IPS-18c (cell line): ENCODE results near the gene FBXW4.

Experiments used
- H3K4me3 ChIP-seq: 2 replicates; pipeline ENCODE4 v1.7.0; 2013; ENCODE audit warnings: low read depth, mild to moderate bottlenecking, low read length, moderate library complexity; ENCODE audit not compliant: insufficient read depth
- H3K9me3 ChIP-seq: one replicate; pipeline ENCODE4 v1.6.1; 2013; ENCODE audit warnings: mild to moderate bottlenecking, low read length, moderate library complexity; ENCODE audit not compliant: control insufficient read depth, insufficient read depth

The FBXW4 gene, protein sequence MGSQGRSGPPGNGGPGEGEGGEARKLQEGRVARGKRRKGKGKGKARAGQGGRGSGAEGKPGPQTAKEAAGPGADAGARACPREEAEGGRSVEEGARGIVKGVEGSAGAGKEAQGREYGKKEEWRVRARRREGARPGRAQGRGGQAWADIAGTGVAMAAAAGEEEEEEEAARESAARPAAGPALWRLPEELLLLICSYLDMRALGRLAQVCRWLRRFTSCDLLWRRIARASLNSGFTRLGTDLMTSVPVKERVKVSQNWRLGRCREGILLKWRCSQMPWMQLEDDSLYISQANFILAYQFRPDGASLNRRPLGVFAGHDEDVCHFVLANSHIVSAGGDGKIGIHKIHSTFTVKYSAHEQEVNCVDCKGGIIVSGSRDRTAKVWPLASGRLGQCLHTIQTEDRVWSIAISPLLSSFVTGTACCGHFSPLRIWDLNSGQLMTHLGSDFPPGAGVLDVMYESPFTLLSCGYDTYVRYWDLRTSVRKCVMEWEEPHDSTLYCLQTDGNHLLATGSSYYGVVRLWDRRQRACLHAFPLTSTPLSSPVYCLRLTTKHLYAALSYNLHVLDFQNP

DNA sequence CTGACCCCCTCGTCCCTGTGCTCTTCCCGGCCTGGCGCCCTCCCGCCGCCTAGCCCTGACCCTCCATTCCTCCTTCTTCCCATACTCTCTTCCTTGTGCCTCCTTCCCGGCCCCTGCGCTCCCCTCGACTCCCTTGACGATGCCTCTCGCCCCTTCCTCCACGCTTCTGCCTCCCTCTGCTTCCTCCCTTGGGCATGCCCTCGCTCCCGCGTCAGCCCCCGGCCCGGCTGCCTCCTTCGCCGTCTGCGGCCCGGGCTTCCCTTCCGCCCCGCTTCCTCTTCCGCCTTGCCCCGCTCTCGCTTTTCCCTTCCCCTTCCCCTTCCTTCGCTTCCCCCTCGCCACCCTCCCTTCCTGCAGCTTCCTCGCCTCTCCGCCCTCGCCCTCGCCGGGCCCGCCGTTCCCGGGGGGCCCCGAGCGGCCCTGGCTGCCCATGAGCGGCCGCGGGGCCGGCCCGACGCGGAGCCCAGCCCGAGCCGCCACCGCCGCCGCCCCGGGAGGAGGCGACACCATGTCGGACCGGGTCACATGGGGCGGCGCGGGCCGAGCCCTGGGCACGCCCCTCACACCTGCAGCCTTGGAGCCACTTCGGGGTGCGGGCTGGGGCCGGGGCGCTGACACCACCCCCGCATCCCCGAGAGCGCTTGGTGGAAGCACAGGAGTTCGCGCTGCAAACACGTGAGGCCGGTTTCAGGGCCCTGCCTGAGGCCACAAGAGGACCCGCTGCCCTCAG, at the start of gene FBXW4:
FBXW4 (minus strand) TSS at position 497 of the 730 bp plus-strand sequence; CDS start at position 432, 65 bp downstream.
- H3K4me3 ChIP-seq = peak within 1 kb of the TSS; percentile 86

DNA sequence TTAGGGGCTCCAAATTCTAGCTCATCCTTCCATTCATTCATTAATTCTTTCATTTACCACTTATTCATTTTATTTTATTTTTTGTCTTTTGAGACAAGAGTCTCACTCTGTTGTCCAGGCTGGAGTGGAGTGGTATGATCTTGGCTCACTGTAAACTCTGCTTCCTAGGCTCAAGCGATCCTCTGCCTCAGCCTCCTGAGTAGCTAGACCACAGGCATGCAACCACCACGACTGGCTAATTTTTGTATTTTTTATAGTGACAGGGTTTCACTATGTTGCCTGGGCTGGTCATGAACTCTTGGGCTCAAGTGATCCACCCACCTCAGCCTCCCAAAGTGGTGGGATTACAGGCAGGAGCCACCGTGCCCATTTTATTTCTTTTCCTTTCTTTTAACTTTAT, 49.3 kb upstream of the FBXW4 start:
- H3K4me3 ChIP-seq = no peak overlapping the region
- H3K9me3 ChIP-seq = no peaks in the 10 kb centered on the region

More for the DNA sequence above, at the start of gene FBXW4:
- no peaks in the 10 kb centered on the region for H3K9me3 ChIP-seq

DNA sequence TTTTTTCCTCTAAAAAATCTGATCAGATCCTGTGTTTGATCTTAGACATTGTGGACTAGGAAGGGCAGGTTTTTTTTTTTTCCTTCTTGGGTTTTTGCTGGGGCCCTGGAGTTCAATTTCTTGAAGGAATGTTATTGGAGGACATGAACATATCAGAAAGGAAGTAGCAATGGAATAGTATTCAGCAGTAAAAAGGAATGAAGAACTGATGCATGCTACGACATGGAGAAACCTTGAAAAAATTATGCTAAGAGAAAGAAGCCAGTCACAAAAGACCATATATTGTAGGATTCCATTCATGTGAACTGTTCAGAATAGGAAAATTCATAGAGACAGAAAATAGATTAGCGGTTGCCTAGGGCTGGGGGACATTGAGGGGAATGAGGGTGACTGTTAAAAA, 47.0 kb upstream of the FBXW4 start:
- no peak overlapping the region for H3K4me3 ChIP-seq
- H3K9me3 ChIP-seq = no peaks in the 10 kb centered on the region

GRCh38 chr10:101736666-101737065, 41.7 kb upstream of the FBXW4 start:
- no peak overlapping the region for H3K4me3 ChIP-seq
- H3K9me3 ChIP-seq = no peaks in the 10 kb centered on the region

DNA sequence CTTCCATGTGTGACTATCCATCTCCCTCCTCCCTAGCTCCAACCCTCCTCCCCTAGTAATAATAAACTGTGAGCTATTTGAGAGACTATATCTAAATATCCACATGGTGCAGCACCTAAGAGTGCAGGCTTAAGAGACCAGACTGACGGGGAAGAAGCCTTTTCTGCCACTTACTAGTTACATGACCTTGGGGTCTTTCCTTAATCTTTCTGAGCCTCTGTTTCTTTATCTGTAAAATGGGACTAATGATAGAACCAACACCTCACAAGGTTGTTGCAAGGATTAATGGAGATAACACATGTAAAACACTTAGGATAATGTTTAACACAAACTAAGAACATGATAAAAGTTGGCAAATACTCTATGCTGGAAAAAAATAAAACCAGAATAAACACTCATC, 37.1 kb upstream of the FBXW4 start:
- H3K4me3 ChIP-seq = no peak overlapping the region
- H3K9me3 ChIP-seq = no peaks in the 10 kb centered on the region

- H3K9me3 ChIP-seq = no peaks in the 10 kb centered on the region
- no peak overlapping the region for H3K4me3 ChIP-seq
These were observed 31.1 kb upstream of the FBXW4 start for GRCh38 chr10:101726115-101726387.

DNA sequence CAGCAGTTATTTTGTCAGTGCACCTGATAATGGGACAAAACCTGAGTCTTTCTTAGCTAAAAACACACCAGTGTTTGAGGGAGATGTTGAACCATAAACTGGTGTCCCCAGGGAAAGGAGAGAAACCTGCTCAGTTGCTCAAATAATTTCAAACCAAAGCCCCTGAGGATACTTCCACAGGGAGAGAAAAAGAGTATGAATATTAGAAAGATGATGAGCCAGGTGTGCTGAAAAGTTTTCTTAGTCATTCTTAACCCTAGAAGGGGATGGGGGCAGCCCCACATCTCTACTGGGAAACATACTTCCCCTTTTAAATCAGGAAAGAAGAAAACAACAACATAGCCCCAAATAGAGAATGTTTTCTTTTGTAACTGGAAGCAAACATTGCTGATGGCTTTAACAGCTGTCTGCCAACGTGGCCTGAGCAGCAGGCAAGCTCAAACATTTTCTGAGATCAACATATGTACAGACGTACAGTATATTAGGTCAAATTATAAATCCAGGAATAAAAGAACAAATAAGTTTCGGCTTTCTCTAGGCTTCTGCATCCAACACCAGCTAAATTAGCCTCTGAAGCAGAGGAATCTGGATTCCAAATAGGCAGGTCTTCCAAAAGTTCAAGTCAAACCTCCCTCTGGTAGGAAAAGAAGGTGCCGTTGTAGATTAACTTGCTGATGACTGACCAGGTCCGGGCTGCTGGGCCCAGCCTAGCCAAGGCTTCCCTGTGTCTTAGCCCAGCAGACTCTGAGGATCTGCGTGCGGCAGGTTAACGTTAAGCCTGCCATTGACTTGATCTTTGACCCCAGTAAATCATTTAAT, 30.5 kb upstream of the FBXW4 start:
- H3K9me3 ChIP-seq = no peaks in the 10 kb centered on the region
- H3K4me3 ChIP-seq = no peak overlapping the region

DNA sequence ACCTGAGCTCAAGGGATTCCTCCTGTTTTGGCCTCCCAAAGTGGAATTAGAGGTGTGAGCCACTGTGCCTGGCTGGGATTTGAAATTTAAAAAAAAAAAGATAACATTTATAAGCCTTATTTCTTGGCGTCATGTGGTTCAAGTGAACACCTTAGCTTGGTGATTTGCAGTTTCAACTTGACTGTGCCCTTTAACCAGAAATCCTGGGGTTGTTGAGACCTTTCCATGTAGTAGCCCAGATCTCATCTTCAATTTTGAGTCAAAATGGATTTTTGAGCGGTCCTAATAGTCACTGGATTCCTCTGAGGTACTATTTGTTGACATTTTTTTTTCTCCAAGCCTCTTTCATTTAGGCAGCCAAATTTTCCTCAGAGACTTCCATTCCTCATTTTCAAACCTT, 29.5 kb upstream of the FBXW4 start:
- Histone ChIP-seq H3K9me3 (no peaks in the 10 kb centered on the region), H3K4me3 (no peak overlapping the region)

GRCh38 chr10:101723176-101723575, 28.2 kb upstream of the FBXW4 start:
- no peaks in the 10 kb centered on the region for H3K9me3 ChIP-seq
- H3K4me3 ChIP-seq = no peak overlapping the region

DNA sequence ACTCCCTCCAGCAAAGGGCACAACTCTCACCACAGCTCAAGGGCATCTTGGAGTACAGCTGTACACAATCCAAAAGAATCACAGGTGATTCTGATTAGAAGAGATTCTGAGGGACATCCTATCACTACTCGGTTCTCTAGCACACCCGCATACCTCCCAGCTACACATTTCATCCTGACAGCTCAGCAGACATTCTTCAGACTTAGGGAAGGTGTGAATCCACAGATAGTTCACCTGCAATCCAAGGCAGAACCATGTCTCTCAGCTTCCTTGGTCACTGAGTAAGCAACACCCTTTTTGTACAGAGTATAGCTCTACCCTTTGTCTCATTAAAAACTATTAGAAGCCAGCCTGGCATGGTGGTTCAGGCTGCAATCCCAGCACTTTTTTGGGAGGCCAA, 26.8 kb upstream of the FBXW4 start:
- Histone ChIP-seq H3K4me3 (no peak overlapping the region), H3K9me3 (no peaks in the 10 kb centered on the region)

GRCh38 chr10:101720606-101721230, 25.7 kb upstream of the FBXW4 start:
- H3K9me3 ChIP-seq = no peaks in the 10 kb centered on the region
- H3K4me3 ChIP-seq = no peak overlapping the region

DNA sequence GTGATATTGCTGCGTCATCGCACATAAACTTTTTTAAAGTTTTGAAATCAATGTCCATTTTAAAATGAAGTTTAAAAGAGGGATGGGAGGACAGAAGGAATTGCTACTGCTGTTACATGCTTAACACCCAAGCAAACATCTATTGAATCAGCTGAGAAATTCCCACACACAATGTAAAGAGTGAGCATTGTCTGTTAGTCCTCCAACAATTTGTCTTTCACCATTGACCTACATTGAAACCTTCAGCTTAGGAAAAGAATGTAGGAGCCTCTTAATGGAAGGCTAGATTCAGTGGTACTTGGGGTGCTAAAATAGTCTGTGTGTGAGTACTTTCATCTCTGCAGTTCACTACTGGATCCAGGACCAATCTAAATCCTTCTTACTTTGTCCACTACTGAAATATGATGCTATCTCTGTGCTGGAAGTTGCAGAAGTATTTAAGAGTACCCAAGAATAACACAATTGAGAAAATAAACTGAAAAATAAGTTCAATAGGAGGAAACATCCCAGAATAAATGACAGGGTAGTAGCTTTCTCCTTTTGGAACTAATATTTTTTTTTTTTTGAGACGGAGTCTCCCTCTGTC, 23.8 kb upstream of the FBXW4 start:
- no peak overlapping the region for H3K4me3 ChIP-seq

GRCh38 chr10:101716891-101717659, 22.1 kb upstream of the FBXW4 start:
- no peaks in the 10 kb centered on the region for H3K9me3 ChIP-seq
- no peak overlapping the region for H3K4me3 ChIP-seq

More for the DNA sequence above, 23.8 kb upstream of the FBXW4 start:
- H3K9me3 ChIP-seq = no peaks in the 10 kb centered on the region

DNA sequence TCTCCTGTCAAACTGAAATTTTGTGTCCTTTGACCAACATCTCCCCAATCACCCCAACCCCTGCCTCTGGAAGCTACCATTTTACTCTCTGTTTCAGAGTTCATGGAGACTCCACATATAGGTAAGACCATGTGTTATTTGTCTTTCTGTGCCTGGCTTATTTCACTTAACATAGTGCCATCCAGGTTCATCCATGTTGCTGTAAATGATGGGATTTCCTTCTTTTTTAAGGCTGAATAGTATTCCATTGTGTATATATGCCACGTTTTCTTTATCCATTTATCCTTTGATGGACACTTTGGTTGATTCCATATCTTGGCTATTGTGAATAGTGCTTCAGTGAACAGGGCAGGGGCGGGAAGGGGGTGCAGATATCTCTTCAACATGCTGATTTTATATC, 18.0 kb upstream of the FBXW4 start:
- no peaks in the 10 kb centered on the region for H3K9me3 ChIP-seq

DNA sequence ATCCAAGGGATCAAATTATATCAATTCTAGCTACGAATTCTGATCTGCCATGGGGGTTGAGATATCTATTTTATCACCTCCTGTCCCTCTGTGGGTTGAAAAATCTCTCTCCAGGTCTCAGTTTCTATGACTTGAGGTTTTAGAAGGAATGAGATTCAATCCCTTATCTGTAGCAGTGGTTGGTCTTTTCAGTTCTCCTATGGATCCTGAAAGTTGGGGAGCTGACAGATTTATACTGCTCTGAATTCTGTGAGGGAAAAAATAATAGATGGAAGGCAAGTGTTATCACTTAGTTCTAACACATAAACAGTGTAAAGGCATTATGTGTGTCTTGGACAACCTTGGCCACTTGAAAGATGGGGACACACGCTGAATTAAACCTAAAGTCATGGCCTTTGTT, 15.8 kb upstream of the FBXW4 start:
- Histone ChIP-seq H3K9me3 (no peaks in the 10 kb centered on the region), H3K4me3 (no peak overlapping the region)

More for the DNA sequence above, 18.0 kb upstream of the FBXW4 start:
- no peak overlapping the region for H3K4me3 ChIP-seq

GRCh38 chr10:101710059-101710695, 15.2 kb upstream of the FBXW4 start:
- no peak overlapping the region for H3K4me3 ChIP-seq
- no peaks in the 10 kb centered on the region for H3K9me3 ChIP-seq
